SK-N-SH (cell line): Measurements from ENCODE around the gene CPLX1. TPM values are rescaled to one million over a fixed set of nuclear protein-coding genes. Genes with fewer than 3 reads are reported as not detected.

Source experiments
- CTCF ChIA-PET: fragments of 300-600, 350-600 bp; formaldehyde crosslinking; extraction: SDS; loops from one replicate; lab custom pipeline; 2021; lab: Yijun Ruan, JAX
- POLR2A ChIA-PET: fragments of 350-600 bp; sonication (Branson Sonifier 250); formaldehyde crosslinking; extraction: SDS; loops from one replicate; lab custom pipeline; 2020; ENCODE audit warnings: antibody characterized with exemption, inconsistent platforms; lab: Yijun Ruan, JAX
- DNase-seq: peaks from one replicate; pipeline ENCODE4 v3.0.0; 2012
- H2AFZ ChIP-seq: fragments of 200-600 bp; sonication (generic); 2 replicates; pipeline ENCODE4 v1.8.1; 2016; ENCODE audit warnings: antibody characterized with exemption, mild to moderate bottlenecking, low read depth
- H3F3A ChIP-seq: fragments of 200-600 bp; sonication (generic); replicated peaks from 2 replicates; pipeline ENCODE3; 2016; ENCODE audit warnings: antibody characterized with exemption, mild to moderate bottlenecking; ENCODE audit not compliant: insufficient read depth
- H3K27ac ChIP-seq, 2 experiments: fragments of 200-500 bp in 1 of 2; fragments of 200-600 bp in 1 of 2; sonication (Bioruptor generic) in 1 of 2; sonication (generic), shearing (Covaris generic) in 1 of 2; 2 replicates each; pipeline versions ENCODE4 v1.5.1 to v1.6.1; 2014 to 2016; ENCODE audit warnings: low read depth in 2 of 2, inconsistent platforms in 1 of 2, low read length in 1 of 2, mild to moderate bottlenecking in 1 of 2, mixed read lengths in 1 of 2
- H3K27me3 ChIP-seq: fragments of 200-600 bp; sonication (generic), shearing (Covaris generic); 2 replicates; pipeline ENCODE4 v1.6.1; 2016; ENCODE audit warnings: mixed run types; ENCODE audit not compliant: insufficient read depth
- H3K36me3 ChIP-seq, 2 experiments: fragments of 200-500 bp in 1 of 2; fragments of 200-600 bp in 1 of 2; sonication (Bioruptor generic) in 1 of 2; sonication (generic) in 1 of 2; replicated peaks in 1 of 2; 2 replicates each; pipeline versions ENCODE3 to v1.5.1; 2014 to 2016; ENCODE audit warnings: low read length in 1 of 2, mild to moderate bottlenecking in 1 of 2; ENCODE audit not compliant: insufficient read depth in 2 of 2, control insufficient read depth in 1 of 2
- H3K4me1 ChIP-seq, 2 experiments: fragments of 200-500 bp in 1 of 2; fragments of 200-600 bp in 1 of 2; sonication (Bioruptor generic) in 1 of 2; sonication (generic), shearing (Covaris generic) in 1 of 2; 2 replicates each; pipeline versions ENCODE4 v1.5.1 to v1.6.1; 2014 to 2016; ENCODE audit warnings: low read depth in 1 of 2, low read length in 1 of 2, mixed run types in 1 of 2; ENCODE audit not compliant: insufficient read depth in 2 of 2, control insufficient read depth in 1 of 2
- H3K4me2 ChIP-seq: fragments of 200-600 bp; sonication (generic), shearing (Covaris generic); 2 replicates; pipeline ENCODE4 v1.6.1; 2017; ENCODE audit warnings: mixed run types
- H3K4me3 ChIP-seq, 2 experiments: fragments of 200-500 bp in 1 of 2; fragments of 200-600 bp in 1 of 2; sonication (Bioruptor generic) in 1 of 2; sonication (generic), shearing (Covaris generic) in 1 of 2; 2 replicates each; pipeline versions ENCODE4 v1.5.1 to v1.8.1; 2014 to 2016; ENCODE audit warnings: low read depth in 2 of 2, inconsistent platforms in 1 of 2, low read length in 1 of 2, mild to moderate bottlenecking in 1 of 2, mixed read lengths in 1 of 2, moderate library complexity in 1 of 2
- H3K79me2 ChIP-seq: fragments of 200-600 bp; sonication (generic); 2 replicates; pipeline ENCODE4 v1.8.1; 2017; ENCODE audit warnings: mild to moderate bottlenecking; ENCODE audit not compliant: insufficient read depth
- H3K9ac ChIP-seq: fragments of 200-600 bp; sonication (generic); 2 replicates; pipeline ENCODE4 v1.6.1; 2017; ENCODE audit warnings: mixed run types
- H3K9me2 ChIP-seq: fragments of 200-600 bp; sonication (generic); 2 replicates; pipeline ENCODE4 v1.6.1; 2017; ENCODE audit warnings: mixed run types
- H3K9me3 ChIP-seq: fragments of 200-600 bp; sonication (generic); 2 replicates; pipeline ENCODE4 v1.6.1; 2017; ENCODE audit warnings: mixed run types, mild to moderate bottlenecking, moderate library complexity
- H4K20me1 ChIP-seq: fragments of 200-600 bp; sonication (generic); 2 replicates; pipeline ENCODE4 v1.6.1; 2017; ENCODE audit warnings: mild to moderate bottlenecking, mixed run types; ENCODE audit not compliant: insufficient read depth
- CHD2 ChIP-seq: fragments of 150-350 bp; IDR thresholded peaks from 2 replicates; pipeline ENCODE4 v1.6.1; 2018; ENCODE audit warnings: low read length; ENCODE audit not compliant: partially characterized antibody
- ELF1 ChIP-seq: IDR thresholded peaks from 2 replicates; pipeline ENCODE4 v1.4.0; 2012
- EP300 ChIP-seq, 2 experiments: IDR thresholded peaks; 2 replicates each; pipeline versions ENCODE4 v1.4.0 to v1.6.1; 2012; ENCODE audit warnings: borderline replicate concordance in 1 of 2, low read depth in 1 of 2, low read length in 1 of 2
- EZH2phosphoT487 ChIP-seq: fragments of 200-600 bp; sonication (generic); IDR thresholded peaks from 2 replicates; pipeline ENCODE4 v1.6.1; 2017; ENCODE audit warnings: low read depth, mixed run types, mild to moderate bottlenecking, antibody characterized with exemption, moderate library complexity, borderline replicate concordance
- FOSL2 ChIP-seq: IDR thresholded peaks from 2 replicates; pipeline ENCODE4 v1.4.0; 2012; ENCODE audit warnings: low read depth, mild to moderate bottlenecking, moderate library complexity, borderline replicate concordance
- FOXJ3 ChIP-seq: sonication (generic); formaldehyde crosslinking; IDR thresholded peaks from 2 replicates; pipeline ENCODE4 v1.5.1; 2020; ENCODE audit warnings: mild to moderate bottlenecking, missing genetic modification reagents
- GABPA ChIP-seq: IDR thresholded peaks from 2 replicates; pipeline ENCODE4 v1.4.0; 2012; ENCODE audit warnings: low read depth, mild to moderate bottlenecking
- GATA2 ChIP-seq: sonication (generic); formaldehyde crosslinking; IDR thresholded peaks from 2 replicates; pipeline ENCODE4 v1.5.0; 2020; ENCODE audit warnings: mild to moderate bottlenecking, missing genetic modification reagents
- NRF1 ChIP-seq: IDR thresholded peaks from 2 replicates; pipeline ENCODE4 v1.6.1; 2012; ENCODE audit warnings: low read depth, mild to moderate bottlenecking, low read length
- RCOR1 ChIP-seq: fragments of 150-350 bp; IDR thresholded peaks from 2 replicates; pipeline ENCODE4 v1.6.1; 2017; ENCODE audit warnings: antibody characterized with exemption, low read length
- RFX5 ChIP-seq: IDR thresholded peaks from 2 replicates; pipeline ENCODE4 v1.6.1; 2012; ENCODE audit warnings: mild to moderate bottlenecking, improper control_type of control experiment, low read length
- RXRA ChIP-seq: IDR thresholded peaks from 2 replicates; pipeline ENCODE4 v1.4.0; 2012; ENCODE audit warnings: low read depth, mild to moderate bottlenecking, borderline replicate concordance
- SMC3 ChIP-seq: IDR thresholded peaks from 2 replicates; pipeline ENCODE4 v1.6.1; 2012; ENCODE audit warnings: low read depth, low read length, improper control_type of control experiment
- TCF12 ChIP-seq: IDR thresholded peaks from 2 replicates; pipeline ENCODE4 v1.4.0; 2012
- USF1 ChIP-seq: IDR thresholded peaks from 2 replicates; pipeline ENCODE4 v1.4.0; 2012; ENCODE audit warnings: low read depth, borderline replicate concordance
- WGBS: methylation state at CpG from one replicate; pipeline ENCODE4 v1.1.6; 2017; ENCODE audit warnings: low lambda C conversion rate; 5-methylcytosine and 5-hydroxymethylcytosine counted together
- polyA plus RNA-seq, 3 experiments: library from polyadenylated mRNA; depleted of rRNA; stranded (reverse); fragments of >200 nt; gene quantifications; 2 replicates each; pipeline ENCODE4 v1.2.3, GENCODE V29; 2012
- TF ChIP-seq, protein P1 (sequence below): fragments of 150-350 bp; IDR thresholded peaks from 2 replicates; pipeline ENCODE4 v1.6.1; 2017; ENCODE audit warnings: antibody characterized with exemption, low read length, low read depth, borderline replicate concordance
- TF ChIP-seq, protein P2 (sequence below): IDR thresholded peaks from 2 replicates; pipeline ENCODE4 v1.4.0; 2012; ENCODE audit warnings: low read depth

CPLX1 gene
- polyA plus RNA-seq, 1 of the 3 experiments (the other 2 are of a cell fraction) = 0.56 TPM

DNA sequence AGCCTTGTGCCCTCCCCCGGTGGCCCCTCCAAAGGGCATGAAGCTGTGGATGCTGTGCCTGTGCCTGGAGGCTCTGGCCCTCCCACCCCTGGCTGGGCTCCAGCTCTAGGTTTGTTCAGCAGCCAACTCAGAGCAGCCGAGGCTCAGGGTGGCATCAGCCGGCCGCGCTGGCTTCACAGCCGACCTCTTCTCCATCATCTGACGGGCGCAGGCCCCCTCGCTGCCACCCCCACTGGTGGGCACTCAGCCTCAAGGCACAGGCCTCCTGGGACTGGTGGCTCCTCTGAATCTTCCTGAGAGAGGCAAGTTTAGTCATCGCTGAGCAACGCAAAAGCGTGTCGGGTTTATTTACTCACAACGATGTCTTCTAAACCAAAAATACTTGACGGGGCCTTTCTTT lies 74.3 kb downstream of the CPLX1 start:
- Histone ChIP-seq H3K4me3 (no peak overlapping the region), H3K27ac (no peak overlapping the region), H3F3A (no peaks in the 10 kb centered on the region), H3K27me3 (no peaks in the 10 kb centered on the region), H3K9ac (no peak overlapping the region), H3K36me3 (peaks cover 30 to 42% of the 10 kb centered on the region in 2 experiments), H3K4me1 (peaks cover 6 to 8% of the 10 kb centered on the region in 2 experiments; a peak in 2 of 4 replicates), H3K4me2 (no peak overlapping the region), H3K9me3 (no peaks in the 10 kb centered on the region), H4K20me1 (peaks cover 19% of the 10 kb centered on the region; the same call in 1 of the 2 replicates), H2AFZ (no peak overlapping the region), H3K9me2 (no peaks in the 10 kb centered on the region), H3K79me2 (peaks cover 35% of the 10 kb centered on the region)
- TF ChIP-seq GATA2 (CRISPR knock-in tag) (no peak), EP300 (IDR thresholded peaks at IDR 0.05; ENCODE audit: borderline replicate concordance in 1 of 2, low read depth in 1 of 2, low read length in 1 of 2) (no peak), ELF1 (no peak), TCF12 (no peak), USF1 (no peak), NRF1 (no peak), RFX5 (no peak), CHD2 (no peak), GABPA (no peak), FOSL2 (no peak), RXRA (no peak), EZH2phosphoT487 (no peak), RCOR1 (no peak), FOXJ3 (CRISPR knock-in tag) (no peak), SMC3 (no peak)
- TF ChIP-seq, protein P1, sequence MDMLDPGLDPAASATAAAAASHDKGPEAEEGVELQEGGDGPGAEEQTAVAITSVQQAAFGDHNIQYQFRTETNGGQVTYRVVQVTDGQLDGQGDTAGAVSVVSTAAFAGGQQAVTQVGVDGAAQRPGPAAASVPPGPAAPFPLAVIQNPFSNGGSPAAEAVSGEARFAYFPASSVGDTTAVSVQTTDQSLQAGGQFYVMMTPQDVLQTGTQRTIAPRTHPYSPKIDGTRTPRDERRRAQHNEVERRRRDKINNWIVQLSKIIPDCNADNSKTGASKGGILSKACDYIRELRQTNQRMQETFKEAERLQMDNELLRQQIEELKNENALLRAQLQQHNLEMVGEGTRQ = no peak
- TF ChIP-seq, protein P2, sequence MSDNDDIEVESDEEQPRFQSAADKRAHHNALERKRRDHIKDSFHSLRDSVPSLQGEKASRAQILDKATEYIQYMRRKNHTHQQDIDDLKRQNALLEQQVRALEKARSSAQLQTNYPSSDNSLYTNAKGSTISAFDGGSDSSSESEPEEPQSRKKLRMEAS = no peak
- ChIA-PET POLR2A (no interaction called here), CTCF (interaction anchor here (1.2 to 3.1 kb wide), 2 partner anchors 9 to 76 kb away, joined by 3 to 26 read pairs; no protein-coding TSS in a partner anchor)
- 86% methylated on average over 15 of the region's 15 CpGs for WGBS
- DNase-seq = peak; percentile 55
